HG03432 (cell line): ENCODE results near the gene OTUD7B.

ENCODE experiments used
- ATAC-seq: cut with Tn5 transposase; IDR thresholded peaks from one replicate; pipeline ENCODE4 v1.9.1; 2021; ENCODE audit warnings: mild to moderate bottlenecking, moderate library complexity; ENCODE audit not compliant: unreplicated experiment

OTUD7B gene

GRCh38 chr1:149925751-149926150, 84.8 kb downstream of the OTUD7B start:
- ATAC-seq: no peak

- ATAC-seq: no peak
These were observed 85.2 kb downstream of the OTUD7B start for GRCh38 chr1:149925345-149925744.

- ATAC-seq: no peak
These were observed 86.9 kb downstream of the OTUD7B start for GRCh38 chr1:149923626-149924025.

GRCh38 chr1:149917571-149918144, 92.9 kb downstream of the OTUD7B start, which contains the start of gene SV2A:
Gene SV2A, minus strand, starts transcription at chr1:149917844. Its CDS starts 4,004 bp downstream, at chr1:149913840.
- no peak for ATAC-seq

GRCh38 chr1:149916898-149917252, 93.7 kb downstream of the OTUD7B start:
- no peak for ATAC-seq

GRCh38 chr1:149916193-149916897, 94.2 kb downstream of the OTUD7B start:
- ATAC-seq: no peak

GRCh38 chr1:149915429-149916192, 94.9 kb downstream of the OTUD7B start:
- no peak for ATAC-seq

- ATAC-seq: no peak
These were observed 96.0 kb downstream of the OTUD7B start for GRCh38 chr1:149914545-149914944.

- no peak for ATAC-seq
These were observed 103.9 kb downstream of the OTUD7B start for GRCh38 chr1:149906570-149907075.

GRCh38 chr1:149903836-149904491, 106.6 kb downstream of the OTUD7B start:
- no peak for ATAC-seq

GRCh38 chr1:149899460-149900284, 110.9 kb downstream of the OTUD7B start, which contains the start of gene BOLA1:
Gene BOLA1, plus strand, starts transcription at chr1:149899568. Its CDS starts 492 bp downstream, at chr1:149900060.
- ATAC-seq: peak; percentile 97

- ATAC-seq: no peak
These were observed 114.0 kb downstream of the OTUD7B start for GRCh38 chr1:149896575-149896974.

GRCh38 chr1:149888999-149889289, 121.6 kb downstream of the OTUD7B start:
- no peak for ATAC-seq

- ATAC-seq: peak; percentile 34
These were observed 122.1 kb downstream of the OTUD7B start for GRCh38 chr1:149888247-149888998.
